LNCAP (cell line): ENCODE data around the gene TOP2B.

Experiments
- CTCF ChIP-seq: fragments of 450-650 bp; IDR thresholded peaks from 2 replicates; pipeline ENCODE4 v1.5.1; 2017; ENCODE audit warnings: mild to moderate bottlenecking

Gene TOP2B

GRCh38 chr3:25573386-25574171 is 91.1 kb downstream of the TOP2B start:
- TF ChIP-seq CTCF: no peak

DNA sequence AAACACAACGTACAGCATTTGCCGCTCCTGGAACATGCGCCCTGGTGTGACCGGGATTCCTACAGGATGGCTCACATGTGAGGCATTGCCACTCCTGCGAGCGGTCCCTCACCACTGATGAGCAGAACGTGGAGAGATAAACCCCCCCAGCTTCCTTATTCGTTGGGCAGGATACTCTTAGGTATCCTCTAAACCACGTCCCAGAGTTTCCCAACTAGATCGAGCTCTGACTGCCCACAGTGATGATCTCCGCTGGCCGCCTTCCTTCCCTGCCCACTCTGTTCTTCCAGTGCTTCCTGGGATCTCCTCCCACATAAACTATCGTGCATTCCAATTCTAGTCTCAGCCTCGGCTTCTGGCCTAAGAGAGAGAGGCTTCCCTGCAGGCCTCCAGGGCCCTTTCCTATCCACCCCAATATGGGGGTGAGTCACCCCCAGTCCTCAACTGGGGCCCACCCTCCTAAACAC is 91.8 kb downstream of the TOP2B start:
- TF ChIP-seq CTCF: no peak

GRCh38 chr3:25572336-25572735 is 92.4 kb downstream of the TOP2B start:
- no peak for TF ChIP-seq CTCF

DNA sequence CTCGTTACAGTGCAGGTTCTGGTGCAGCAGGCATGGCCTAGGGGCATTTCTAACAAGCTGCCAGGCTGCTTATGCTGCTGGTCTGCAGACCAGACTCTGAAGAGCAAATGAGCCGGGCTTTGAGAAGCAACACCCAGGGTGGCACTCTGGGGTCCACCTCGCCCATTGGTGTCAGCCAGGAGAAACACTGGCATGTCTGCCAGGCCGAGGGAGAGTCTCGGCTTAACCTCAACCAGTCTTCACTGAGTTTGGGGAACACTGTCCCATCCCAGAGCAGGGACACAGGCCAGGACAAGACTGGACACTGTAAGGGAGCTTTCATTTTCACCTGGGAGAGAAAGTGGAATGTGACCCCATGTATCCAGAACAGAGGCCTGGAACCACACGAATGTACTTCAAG is 93.4 kb downstream of the TOP2B start:
- no peak for TF ChIP-seq CTCF

DNA sequence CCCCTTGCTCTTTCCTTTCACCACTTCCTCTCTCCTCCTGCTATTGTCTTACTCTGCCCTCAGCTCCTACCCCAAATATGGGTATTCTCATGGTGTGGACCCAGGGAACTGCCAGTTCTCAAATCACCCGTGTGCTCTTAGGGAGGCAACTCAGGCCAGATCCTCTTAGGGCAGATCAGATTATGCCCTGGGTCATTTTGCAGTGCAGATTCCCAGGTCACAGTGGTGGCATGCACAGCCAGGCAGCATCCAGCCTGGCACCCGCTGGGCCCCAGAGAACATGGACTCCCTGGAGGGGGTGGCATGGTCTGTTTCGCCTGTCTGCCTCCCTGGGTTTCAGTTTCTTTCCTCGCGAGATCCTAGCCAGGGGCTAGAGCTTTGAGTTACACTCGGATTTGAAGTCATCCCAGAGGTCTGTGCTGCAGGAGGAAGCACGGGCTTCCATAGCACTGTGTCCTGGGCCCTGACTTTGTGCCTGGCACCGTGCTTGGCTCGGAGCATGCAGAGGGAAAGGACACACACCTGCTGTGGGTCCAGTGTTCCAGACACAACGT is 96.1 kb downstream of the TOP2B start:
- TF ChIP-seq CTCF: no peak

DNA sequence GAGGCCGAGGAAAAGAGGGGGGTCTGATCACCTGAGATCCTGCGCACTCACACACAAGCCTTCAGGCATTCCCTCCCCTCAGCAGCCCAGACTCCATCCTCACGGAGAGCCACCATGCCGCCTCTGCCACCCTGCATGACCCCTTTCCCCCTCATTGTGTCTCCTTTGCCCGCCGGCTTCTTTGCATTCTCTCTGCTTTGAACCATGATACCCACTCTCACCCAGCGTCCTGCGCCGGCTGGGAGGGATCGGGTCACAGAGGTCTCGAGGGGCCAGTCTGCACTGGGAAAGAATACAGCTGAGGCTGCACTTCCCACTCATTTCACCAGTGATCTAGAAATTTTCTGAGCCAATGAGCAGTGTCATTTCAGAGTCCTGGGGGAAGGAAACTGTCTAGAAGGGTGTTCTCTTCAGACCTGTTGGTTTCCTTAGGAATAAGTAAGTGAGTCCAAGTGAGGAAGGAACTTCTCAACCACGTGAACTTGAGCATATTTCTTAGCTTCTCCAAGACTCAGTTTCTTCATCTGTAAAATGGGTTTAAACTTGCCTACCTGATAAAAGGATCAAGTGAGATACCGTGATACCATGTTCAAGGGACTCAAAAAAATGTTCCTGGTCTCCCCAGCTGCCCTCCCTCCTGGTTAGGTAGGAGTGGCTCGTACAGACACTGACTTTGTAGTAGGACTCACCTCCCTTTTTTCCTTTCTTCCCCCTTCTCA is 96.7 kb downstream of the TOP2B start:
- no peak for TF ChIP-seq CTCF

- no peak for TF ChIP-seq CTCF
These were observed 97.3 kb downstream of the TOP2B start for GRCh38 chr3:25567388-25567787.
